Panc1 (cell line): ENCODE results near the gene RAB2B. TPM values are rescaled to one million over a fixed set of nuclear protein-coding genes. Genes with fewer than 3 reads are reported as not detected.

Experiments
- ATAC-seq: fragments of 200-7000 bp; cut with Tn5 transposase; 2 replicates; pipeline ENCODE4 v1.9.1; 2020; ENCODE audit warnings: mild to moderate bottlenecking, moderate library complexity
- Bru-seq: library from RNA; stranded (reverse); fragments of 400-500 nt; gene quantifications from one replicate; lab custom pipeline; 2021; lab: Mats Ljungman, UMichigan
- BruChase-seq, 2 experiments: library from RNA; stranded (reverse); fragments of 400-500 nt; gene quantifications; one replicate each; lab custom pipeline; 2021; lab: Mats Ljungman, UMichigan
- BruUV-seq: library from RNA; stranded (reverse); fragments of 400-500 nt; replicated peaks from 2 replicates; lab custom pipeline; 2021; lab: Mats Ljungman, UMichigan
- CTCF ChIA-PET: fragments of 300-600 bp; sonication (Branson Sonifier 250); formaldehyde crosslinking; loops from one replicate; lab custom pipeline; 2022; ENCODE audit warnings: antibody characterized with exemption; lab: Charles Lee
- POLR2A ChIA-PET: fragments of 300-600 bp; sonication (Branson Sonifier 250); formaldehyde crosslinking; loops from one replicate; lab custom pipeline; 2022; ENCODE audit warnings: antibody characterized with exemption; lab: Charles Lee
- DNase-seq: peaks from one replicate; pipeline ENCODE4 v3.0.0-alpha.2; 2010; ENCODE audit warnings: low read depth, low spot score
- H3K27ac ChIP-seq: 2 replicates; pipeline ENCODE4 v1.5.1; 2011; ENCODE audit warnings: mild to moderate bottlenecking, low read length, inconsistent platforms
- H3K27me3 ChIP-seq: fragments of 200-500 bp; sonication (Bioruptor generic); 2 replicates; pipeline ENCODE4 v1.6.0; 2014; ENCODE audit warnings: low read length, inconsistent platforms; ENCODE audit not compliant: control insufficient read depth, insufficient read depth
- H3K36me3 ChIP-seq: fragments of 200-500 bp; sonication (Bioruptor generic); 2 replicates; pipeline ENCODE4 v1.5.1; 2014; ENCODE audit warnings: inconsistent platforms, mild to moderate bottlenecking, low read length, moderate library complexity; ENCODE audit not compliant: control insufficient read depth, insufficient read depth
- H3K4me1 ChIP-seq: 2 replicates; pipeline ENCODE4 v1.5.1; 2011; ENCODE audit warnings: inconsistent platforms, mild to moderate bottlenecking, low read length, moderate library complexity; ENCODE audit not compliant: control insufficient read depth, insufficient read depth
- H3K4me3 ChIP-seq, 2 experiments: 2 replicates each; pipeline ENCODE4 v1.5.1; 2011 to 2012; ENCODE audit warnings: low read depth in 2 of 2, low read length in 2 of 2, mild to moderate bottlenecking in 2 of 2, inconsistent platforms in 1 of 2, moderate library complexity in 1 of 2
- H3K9me3 ChIP-seq: fragments of 200-500 bp; sonication (Bioruptor generic); 2 replicates; pipeline ENCODE4 v1.5.1; 2014; ENCODE audit warnings: low read depth, mild to moderate bottlenecking, inconsistent platforms, low read length, moderate library complexity; ENCODE audit not compliant: control insufficient read depth, insufficient read depth
- CTCF ChIP-seq: fragments of 450-650 bp; IDR thresholded peaks from 2 replicates; pipeline ENCODE4 v1.5.1; 2017; ENCODE audit warnings: mild to moderate bottlenecking
- POLR2AphosphoS5 ChIP-seq: IDR thresholded peaks from 2 replicates; pipeline ENCODE4 v1.6.1; 2012; ENCODE audit warnings: mild to moderate bottlenecking, low read depth, low read length, moderate library complexity
- REST ChIP-seq, 2 experiments: IDR thresholded peaks; 2 replicates each; pipeline ENCODE4 v1.6.1; 2011 to 2012; ENCODE audit warnings: low read depth in 2 of 2, control low read depth in 1 of 2, low read length in 1 of 2, mild to moderate bottlenecking in 1 of 2, moderate library complexity in 1 of 2; ENCODE audit not compliant: insufficient read depth in 1 of 2
- SIN3A ChIP-seq: IDR thresholded peaks from 2 replicates; pipeline ENCODE4 v1.6.1; 2012; ENCODE audit warnings: low read depth, mild to moderate bottlenecking, low read length, moderate library complexity, borderline replicate concordance; ENCODE audit not compliant: insufficient read depth
- TCF7L2 ChIP-seq: IDR thresholded peaks from 2 replicates; pipeline ENCODE4 v1.6.1; 2011; ENCODE audit warnings: mild to moderate bottlenecking, low read depth, low read length, inconsistent platforms
- in situ Hi-C: cut with HindIII; loops from 2 replicates; pipeline ENCODE4 v1.10.0; 2016; ENCODE audit warnings: low sequenced_read_pairs, low pct_unique_long_range_greater_than_20kb
- intact Hi-C: fragments of 100-400 bp; cut with micrococcal nuclease; formaldehyde crosslinking; loops from one replicate; pipeline ENCODE4 v1.10.0; 2022; ENCODE audit not compliant: unreplicated experiment
- long read RNA-seq: library from polyadenylated mRNA; unstranded; transcript quantifications from one replicate; pipeline ENCODE4 v2.0.0, GENCODE V29; 2021; ENCODE audit not compliant: unreplicated experiment
- polyA plus RNA-seq: library from polyadenylated mRNA; unstranded; fragments of >200 nt; gene quantifications from one replicate; pipeline ENCODE4 v1.2.1, GENCODE V29; 2012; ENCODE audit warnings: missing spikeins; ENCODE audit not compliant: insufficient read length
- total RNA-seq: library from RNA; stranded (reverse); gene quantifications from one replicate; pipeline ENCODE4 v1.2.1, GENCODE V29; 2021; ENCODE audit not compliant: unreplicated experiment

The RAB2B gene
- total RNA-seq (17.0 TPM), Bru-seq, nascent RNA (percentile 71 among the genes with signal in this experiment), BruChase-seq, experiment 1, labeled RNA remaining after a 2-hour chase (percentile 85 among the genes with signal in this experiment), BruChase-seq, experiment 2, labeled RNA remaining after a 6-hour chase (percentile 90 among the genes with signal in this experiment)
- polyA plus RNA-seq: 13.0 TPM
- long read RNA-seq, partial matches to known transcripts: 0 of 5 reads
- long read RNA-seq, other reads (novel, unspliced or antisense): 4 of 5 reads

DNA sequence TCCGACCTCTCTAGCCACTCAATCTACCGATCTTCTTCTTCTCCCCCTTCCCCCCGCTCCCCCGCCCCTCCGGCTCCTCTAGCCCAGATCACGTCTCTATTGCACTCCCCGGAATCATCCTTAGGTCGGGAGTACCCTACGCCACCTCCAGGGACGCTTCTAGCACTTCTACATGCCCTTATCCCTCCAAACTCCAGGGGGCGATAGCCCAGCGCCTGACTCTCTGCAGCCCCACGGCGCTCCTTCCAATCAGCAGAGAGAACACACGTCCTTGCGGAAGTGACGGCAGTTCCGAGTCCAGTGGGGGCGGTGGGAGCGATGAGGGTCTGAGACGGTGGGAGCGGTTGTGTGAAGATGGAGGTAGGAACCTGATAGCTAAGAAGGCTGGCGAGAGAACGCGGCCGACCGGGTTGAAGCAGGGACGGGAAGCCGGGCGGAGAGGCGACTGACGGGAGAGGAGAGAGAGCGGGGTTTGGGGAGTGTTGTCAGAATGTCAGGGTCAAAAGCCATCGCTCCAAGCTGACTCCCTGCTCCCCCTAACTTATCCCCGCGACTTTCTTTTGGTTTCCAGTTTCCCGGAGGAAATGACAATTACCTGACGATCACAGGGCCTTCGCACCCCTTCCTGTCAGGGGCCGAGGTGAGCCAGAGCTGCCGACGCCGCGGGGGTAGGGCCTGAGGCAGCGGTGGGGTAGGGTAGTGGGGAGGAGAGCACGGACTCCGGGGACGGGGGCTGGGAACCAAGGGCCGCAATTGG lies at the start of gene RAB2B, which contains the start of gene TOX4:
RAB2B (minus strand) TSS at position 35 of the 757 bp plus-strand sequence. CDS start 87 bp downstream, outside the sequence.
TOX4 (plus strand) TSS at position 271 of the 757 bp plus-strand sequence; CDS start at position 355, 84 bp downstream.
- Histone ChIP-seq H3K27me3 (no peaks in the 10 kb centered on the region), H3K4me3 (peak within 1 kb of the TSS; percentile 92 to 99), H3K27ac (peak within 1 kb of the TSS; percentile 88), H3K36me3 (peaks cover 8% of the 10 kb centered on the region), H3K4me1 (peaks cover 6% of the 10 kb centered on the region), H3K9me3 (no peaks in the 10 kb centered on the region)
- no TSS peak for BruUV-seq
- CTCF ChIA-PET: no interaction called here
- ATAC-seq (peak; percentile 99), DNase-seq (peak; percentile 96)
- intact Hi-C loops (no loop called here), in situ Hi-C loops (no loop called here)
- POLR2A ChIA-PET: interaction anchor here (0.6 kb wide), 1 partner anchor 40 kb away, joined by 3 read pairs; no protein-coding TSS in a partner anchor
- TF ChIP-seq TCF7L2 (no peak), CTCF (peak; percentile 94), POLR2AphosphoS5 (peak; percentile 57; the same call in 1 of the 2 replicates)

- in situ Hi-C loops: no loop called here
- ATAC-seq: peak; percentile 76
- CTCF ChIA-PET: interaction anchor here (0.6 to 1.1 kb wide), 4 partner anchors 9 to 460 kb away, joined by 4 to 9 read pairs (median 4); no protein-coding TSS in a partner anchor
Measured at GRCh38 chr14:21525962-21526671, 49.4 kb upstream of the RAB2B start, which contains the start of gene SALL2. Gene SALL2 (minus strand): TSS chr14:21526346. CDS start chr14:21526127, 219 bp downstream.

More at GRCh38 chr14:21525962-21526671, 49.4 kb upstream of the RAB2B start, which contains the start of gene SALL2:
- Histone ChIP-seq H3K4me1 (no peaks in the 10 kb centered on the region), H3K4me3 (peak within 1 kb of the TSS; percentile 48 to 53), H3K36me3 (no peaks in the 10 kb centered on the region), H3K27me3 (no peaks in the 10 kb centered on the region), H3K27ac (no peak within 1 kb of the TSS), H3K9me3 (no peaks in the 10 kb centered on the region)
- intact Hi-C loops: no loop called here
- TF ChIP-seq CTCF (no peak), SIN3A (no peak), POLR2AphosphoS5 (no peak), TCF7L2 (no peak), REST (IDR thresholded peaks at IDR 0.05; ENCODE audit: insufficient read depth in 1 of 2, low read depth in 2 of 2, low read length in 1 of 2) (no peak)
- BruUV-seq: no TSS peak
- DNase-seq: no peak
- POLR2A ChIA-PET: interaction anchor here (0.6 to 1.1 kb wide), 3 partner anchors 9 to 407 kb away, joined by 3 to 16 read pairs (median 4); partner anchors contain the start of gene METTL3
